GM13977 (cell line): ENCODE data around the gene DLEC1.
A peak's percentile ranks its signal among the peaks of the same experiment; 100 is the strongest.

ENCODE experiments used
- DNase-seq: peaks from one replicate; pipeline ENCODE4 v3.0.0; 2012; ENCODE audit warnings: low spot score
- CTCF ChIP-seq: IDR thresholded peaks from 2 replicates; pipeline ENCODE4 v1.5.1; 2012; ENCODE audit warnings: mild to moderate bottlenecking, control low read depth; ENCODE audit not compliant: insufficient read depth; ENCODE audit errors: extremely low read depth, missing control alignments
- in situ Hi-C: fragments of 300-500 bp; cut with MboI; formaldehyde crosslinking; loops from one replicate; pipeline ENCODE4 v1.12.0; 2022; ENCODE audit warnings: low sequenced_read_pairs, low pct_unique_long_range_greater_than_20kb, mixed read lengths, inconsistent platforms; ENCODE audit not compliant: unreplicated experiment

Gene DLEC1

GRCh38 chr3:37996785-37997301 is 42.2 kb upstream of the DLEC1 start:
- DNase-seq: peak; percentile 85
- peak; percentile 83 for TF ChIP-seq CTCF
- in situ Hi-C loops: no loop called here

- in situ Hi-C loops: no loop called here
- TF ChIP-seq CTCF: no peak
- DNase-seq: no peak
These were observed 41.7 kb upstream of the DLEC1 start for GRCh38 chr3:37997342-37997741.

DNA sequence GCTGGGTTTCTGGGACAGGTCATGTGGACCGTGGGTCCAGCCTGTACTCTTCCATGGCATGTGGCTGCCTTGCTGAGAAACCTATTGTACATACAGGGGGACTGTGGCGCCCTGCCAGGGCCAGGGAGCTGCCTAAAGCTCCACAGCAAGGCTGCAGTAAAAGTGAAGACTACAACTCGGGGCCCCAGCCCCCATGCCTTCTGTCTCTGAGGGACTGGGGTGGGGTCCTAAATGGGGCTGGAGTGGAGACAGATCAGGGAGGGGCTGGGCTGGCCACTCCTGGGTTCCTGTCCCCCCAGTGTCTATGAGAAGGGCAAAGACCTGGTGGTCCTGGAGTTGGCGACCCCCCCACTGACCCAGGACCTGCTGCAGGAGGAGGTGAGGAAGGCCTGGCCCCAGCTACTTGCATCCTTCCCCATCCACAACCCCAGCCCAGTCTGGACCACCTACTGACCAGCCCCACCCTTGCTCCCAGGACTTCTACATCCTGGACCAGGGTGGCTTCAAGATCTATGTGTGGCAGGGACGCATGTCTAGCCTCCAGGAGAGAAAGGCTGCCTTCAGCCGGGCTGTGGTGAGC is 41.1 kb upstream of the DLEC1 start:
- no peak for TF ChIP-seq CTCF
- no peak for DNase-seq
- in situ Hi-C loops: no loop called here

- no peak for TF ChIP-seq CTCF
- DNase-seq: no peak
- in situ Hi-C loops: no loop called here
These were observed 39.2 kb upstream of the DLEC1 start for GRCh38 chr3:37999836-38000235.

DNA sequence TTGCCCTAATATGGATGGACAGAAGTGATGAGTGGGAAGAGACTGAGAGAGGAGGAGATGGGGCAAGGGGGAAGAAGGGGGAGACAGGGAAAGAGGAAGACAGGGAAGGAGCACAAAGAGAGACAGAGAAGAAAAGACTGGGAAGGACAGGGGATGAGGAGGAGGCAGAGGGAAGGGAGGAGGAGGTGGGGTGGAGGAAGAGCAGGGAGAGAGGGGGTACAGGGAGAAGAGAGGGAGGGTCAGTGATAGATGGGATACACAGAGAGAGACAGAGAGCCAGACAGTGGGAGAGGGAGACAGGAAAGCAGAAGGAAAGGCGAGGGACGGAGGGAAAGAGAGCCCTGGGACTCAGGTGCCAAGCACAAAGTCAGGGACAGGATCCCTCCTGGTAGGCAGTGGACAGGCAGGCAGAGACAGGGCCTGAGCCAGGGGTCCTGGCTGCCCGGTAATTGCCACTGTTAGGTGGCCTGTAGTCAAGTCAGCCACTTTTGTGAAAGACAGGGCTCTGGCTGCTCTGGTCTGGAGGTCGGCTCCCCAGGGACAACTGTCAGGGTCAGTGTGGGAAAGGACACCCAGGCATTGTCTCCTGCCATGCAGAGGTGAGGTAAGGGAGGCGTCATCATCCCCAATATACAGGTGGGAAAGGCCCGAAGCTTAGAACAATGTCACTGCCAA is 38.6 kb upstream of the DLEC1 start:
- DNase-seq: no peak
- in situ Hi-C loops: no loop called here
- no peak for TF ChIP-seq CTCF

- no peak for TF ChIP-seq CTCF
- no peak for DNase-seq
- in situ Hi-C loops: no loop called here
These were observed 38.0 kb upstream of the DLEC1 start for GRCh38 chr3:38000965-38001455.
